B cell (primary cell): ENCODE data around the gene ERBB4. TPM values are rescaled to one million over a fixed set of nuclear protein-coding genes. Genes with fewer than 3 reads are reported as not detected.

Experiments used
- ATAC-seq: fragments of 200-7000 bp; cut with Tn5 transposase; one replicate; pipeline ENCODE4 v1.10.0; 2021; ENCODE audit warnings: low read depth, mild to moderate bottlenecking, moderate number of reproducible peaks, moderate library complexity
- CTCF ChIA-PET: fragments of 350-600 bp; sonication (Branson Sonifier 250); formaldehyde crosslinking; loops from one replicate; lab custom pipeline; 2021; ENCODE audit warnings: antibody characterized with exemption, inconsistent platforms; lab: Charles Lee
- POLR2A ChIA-PET: fragments of 350-600 bp; sonication (Branson Sonifier 250); formaldehyde crosslinking; loops from one replicate; lab custom pipeline; 2021; ENCODE audit warnings: antibody characterized with exemption; lab: Charles Lee
- DNase-seq: peaks from one replicate; pipeline ENCODE4 v3.0.0; 2013
- H2AFZ ChIP-seq: 2 replicates; pipeline ENCODE4 v1.6.1; 2012; ENCODE audit warnings: mild to moderate bottlenecking, low read depth, low read length; ENCODE audit not compliant: insufficient read depth, poor library complexity, severe bottlenecking
- H3K27ac ChIP-seq, 2 donors: 1 replicate in 1 of 2; 2 replicates in 1 of 2; pipeline ENCODE4 v1.5.1; 2012 to 2013; ENCODE audit warnings: low read length in 2 of 2, mild to moderate bottlenecking in 2 of 2, moderate library complexity in 1 of 2
- H3K27me3 ChIP-seq, 4 experiments: fragments of 200-600 bp in 1 of 4; sonication (generic) in 1 of 4; replicated peaks in 1 of 4; 1 replicate in 2 of 4; 2 replicates in 2 of 4; pipeline versions ENCODE4 v1.6.1 to v1.7.0; 2013 to 2016; ENCODE audit warnings: low read length in 3 of 4, mild to moderate bottlenecking in 2 of 4, mixed read lengths in 1 of 4, moderate library complexity in 1 of 4; ENCODE audit not compliant: insufficient read depth in 4 of 4, control insufficient read depth in 3 of 4; ENCODE audit errors: control extremely low read depth in 1 of 4
- H3K36me3 ChIP-seq, 2 experiments: replicated peaks in 1 of 2; 1 replicate in 1 of 2; 2 replicates in 1 of 2; pipeline versions ENCODE4 v1.6.1 to v1.7.1; 2013; ENCODE audit warnings: low read length in 1 of 2; ENCODE audit not compliant: insufficient read depth in 2 of 2, control insufficient read depth in 1 of 2; ENCODE audit errors: control extremely low read depth in 1 of 2, extremely low read depth in 1 of 2
- H3K4me1 ChIP-seq, 2 donors: fragments of 200-600 bp in 1 of 2; sonication (generic) in 1 of 2; 1 replicate in 1 of 2; 2 replicates in 1 of 2; pipeline versions ENCODE4 v1.5.1 to v1.6.1; 2013 to 2017; ENCODE audit warnings: low read length in 2 of 2; ENCODE audit not compliant: control insufficient read depth in 2 of 2, insufficient read depth in 2 of 2
- H3K4me2 ChIP-seq: replicated peaks from 2 replicates; pipeline ENCODE3; 2012; ENCODE audit warnings: mild to moderate bottlenecking, low read depth, low read length; ENCODE audit not compliant: poor library complexity, severe bottlenecking
- H3K4me3 ChIP-seq, 5 experiments: fragments of 200-600 bp in 1 of 5; sonication (generic) in 1 of 5; 1 replicate in 3 of 5; 2 replicates in 2 of 5; pipeline versions ENCODE4 v1.5.1 to v1.7.0; 2011 to 2016; ENCODE audit warnings: low read length in 4 of 5, mild to moderate bottlenecking in 4 of 5, low read depth in 2 of 5, control low read depth in 1 of 5, moderate library complexity in 1 of 5; ENCODE audit not compliant: insufficient read depth in 1 of 5; ENCODE audit errors: control extremely low read depth in 1 of 5, extremely low read depth in 1 of 5
- H3K79me2 ChIP-seq: fragments of 200-600 bp; sonication (generic); one replicate; pipeline ENCODE4 v1.6.0; 2016; ENCODE audit warnings: low read length; ENCODE audit not compliant: control insufficient read depth, insufficient read depth
- H3K9ac ChIP-seq: fragments of 200-600 bp; sonication (generic); 2 replicates; pipeline ENCODE4 v1.6.1; 2017; ENCODE audit warnings: mild to moderate bottlenecking, low read length, moderate library complexity
- H3K9me3 ChIP-seq, 3 donors: one replicate each; pipeline versions ENCODE4 v1.6.1 to v1.7.1; 2013; ENCODE audit warnings: low read length in 2 of 3; ENCODE audit not compliant: control insufficient read depth in 2 of 3, insufficient read depth in 1 of 3; ENCODE audit errors: control extremely low read depth in 1 of 3
- H4K20me1 ChIP-seq: 2 replicates; pipeline ENCODE4 v1.6.0; 2012; ENCODE audit warnings: mild to moderate bottlenecking, low read length; ENCODE audit not compliant: insufficient read depth, control insufficient read depth, poor library complexity, severe bottlenecking
- H3K27ac Mint-ChIP-seq: one replicate; pipeline ENCODE4 v1.8.0; 2021; ENCODE audit warnings: mixed read lengths
- H3K27me3 Mint-ChIP-seq: one replicate; pipeline ENCODE4 v1.8.0; 2021; ENCODE audit warnings: mixed read lengths
- H3K4me1 Mint-ChIP-seq: one replicate; pipeline ENCODE4 v1.8.0; 2021; ENCODE audit warnings: mixed read lengths
- H3K4me3 Mint-ChIP-seq: one replicate; pipeline ENCODE4 v1.8.0; 2021; ENCODE audit warnings: mixed read lengths
- H3K9me3 Mint-ChIP-seq: one replicate; pipeline ENCODE4 v1.8.0; 2022; ENCODE audit warnings: mixed read lengths; ENCODE audit not compliant: insufficient read depth
- CTCF ChIP-seq: fragments of 200-600 bp; IDR thresholded peaks from one replicate; pipeline ENCODE4 v1.8.0; 2022; ENCODE audit warnings: antibody characterized with exemption, mild to moderate bottlenecking
- EZH2 ChIP-seq: IDR thresholded peaks from 2 replicates; pipeline ENCODE4 v1.6.1; 2012; ENCODE audit warnings: borderline replicate concordance, low read depth, mild to moderate bottlenecking, moderate library complexity, low read length; ENCODE audit not compliant: insufficient read depth, poor library complexity, severe bottlenecking
- WGBS: methylation state at CpG from one replicate; pipeline ENCODE4 v1.1.5; 2013; ENCODE audit warnings: missing lambda C conversion rate; ENCODE audit not compliant: insufficient coverage; 5-methylcytosine and 5-hydroxymethylcytosine counted together
- intact Hi-C: fragments of 100-400 bp; cut with micrococcal nuclease; formaldehyde crosslinking; loops from one replicate; pipeline ENCODE4 v1.10.0; 2022
- polyA plus RNA-seq: library from polyadenylated mRNA; depleted of rRNA; stranded (reverse); fragments of >200 nt; gene quantifications from 2 replicates; pipeline ENCODE4 v1.2.3, GENCODE V29; 2012
- total RNA-seq, 2 donors: library from RNA; stranded (reverse); fragments of 120-200 nt in 1 of 2; gene quantifications; 1 replicate in 1 of 2; 2 replicates in 1 of 2; pipeline versions ENCODE4 v1.2.3 to v1.2.4, GENCODE V29; 2013 to 2022

The ERBB4 gene
- total and polyA plus RNA-seq, 2 donors (not counting 1 experiment from before 2014, with no cell fraction given), result not detected

- CTCF ChIA-PET, result no interaction called here
- H4K20me1 ChIP-seq, result no peaks in the 10 kb centered on the region
- H3K9me3 ChIP-seq, result no peaks in the 10 kb centered on the region
- H3K4me1 ChIP-seq, result no peaks in the 10 kb centered on the region
- H3K36me3 ChIP-seq, result no peaks in the 10 kb centered on the region
- H3K27ac Mint-ChIP-seq, result no peak overlapping the region
- no peak overlapping the region for H3K4me3 Mint-ChIP-seq
- TF ChIP-seq EZH2 (no peak), CTCF (no peak)
- POLR2A ChIA-PET, result no interaction called here
- no CpG with 5 or more reads among the region's 2 CpGs for WGBS
- no peaks in the 10 kb centered on the region for H3K27me3 ChIP-seq
- intact Hi-C loops, result no loop called here
- H3K4me2 ChIP-seq, result no peak overlapping the region
- ATAC-seq, result no peak
- H3K9me3 Mint-ChIP-seq, result no peaks in the 10 kb centered on the region
- H3K27ac ChIP-seq, result no peak overlapping the region
- DNase-seq, result no peak
- H3K27me3 Mint-ChIP-seq, result no peaks in the 10 kb centered on the region
- H3K4me1 Mint-ChIP-seq, result no peaks in the 10 kb centered on the region
- no peak overlapping the region for H3K4me3 ChIP-seq
- no peak overlapping the region for H2AFZ ChIP-seq
- no peak overlapping the region for H3K9ac ChIP-seq
- no peaks in the 10 kb centered on the region for H3K79me2 ChIP-seq
Observed at GRCh38 chr2:211380041-211380440, 1158.6 kb downstream of the ERBB4 start.

GRCh38 chr2:211376410-211376809, 1162.2 kb downstream of the ERBB4 start:
- Mint-ChIP-seq H3K27ac (no peak overlapping the region), H3K4me1 (no peaks in the 10 kb centered on the region), H3K27me3 (no peaks in the 10 kb centered on the region), H3K4me3 (no peak overlapping the region), H3K9me3 (no peaks in the 10 kb centered on the region)
- Histone ChIP-seq H3K4me1 (no peaks in the 10 kb centered on the region), H3K27me3 (no peaks in the 10 kb centered on the region), H3K36me3 (no peaks in the 10 kb centered on the region), H4K20me1 (no peaks in the 10 kb centered on the region), H3K9ac (no peak overlapping the region), H3K4me3 (no peak overlapping the region), H3K27ac (no peak overlapping the region), H3K4me2 (no peak overlapping the region), H3K9me3 (no peaks in the 10 kb centered on the region), H3K79me2 (no peaks in the 10 kb centered on the region), H2AFZ (no peak overlapping the region)
- ATAC-seq, result no peak
- TF ChIP-seq CTCF (no peak), EZH2 (no peak)
- no peak for DNase-seq
- intact Hi-C loops, result no loop called here
- CTCF ChIA-PET, result no interaction called here
- POLR2A ChIA-PET, result no interaction called here
